ENCODE measurements around the gene FANCC.

Gene FANCC

DNA sequence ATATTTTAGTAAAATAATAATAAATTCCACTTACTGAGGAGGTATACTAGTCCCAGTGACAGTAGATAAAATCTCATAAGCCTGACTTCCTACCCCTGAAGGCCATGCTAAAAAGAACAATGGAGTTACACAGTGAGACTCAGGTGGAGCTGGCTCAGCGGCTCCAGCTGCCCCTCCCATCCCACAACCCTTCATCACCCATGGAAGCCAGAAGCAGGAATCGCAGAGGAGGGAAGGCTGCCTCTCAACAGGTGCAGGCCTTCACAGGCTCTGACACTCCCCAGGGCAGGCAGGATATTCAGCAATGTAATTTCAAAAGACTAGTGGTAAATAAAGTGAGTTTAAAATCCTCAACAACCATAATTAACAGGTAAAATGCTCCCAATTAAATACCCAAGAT lies 67.5 kb downstream of the FANCC start:
- H3K27ac ChIP-seq: no peak overlapping the region
- no peak for DNase-seq (ENCODE audit: low spot score)
- ChIA-PET CTCF (no interaction called here), POLR2A (ENCODE audit: low non-redundant PET) (no interaction called here)
- TF ChIP-seq CTCF (conservative IDR thresholded peaks at IDR 0.05; ENCODE audit: low read depth): no peak

GRCh38 chr9:95246547-95246946 lies 71.0 kb downstream of the FANCC start:
- POLR2A ChIA-PET (ENCODE audit: low non-redundant PET): no interaction called here
- no peak for TF ChIP-seq CTCF (conservative IDR thresholded peaks at IDR 0.05; ENCODE audit: low read depth)
- DNase-seq (ENCODE audit: low spot score): no peak
- CTCF ChIA-PET: interaction anchor here (0.5 to 0.7 kb wide), 3 partner anchors 8 to 578 kb away, joined by 3 to 4 read pairs (median 4); no protein-coding TSS in a partner anchor
- H3K27ac ChIP-seq: no peak overlapping the region

GRCh38 chr9:95242613-95243012 lies 74.9 kb downstream of the FANCC start:
- CTCF ChIA-PET: interaction anchor here (0.6 to 1.0 kb wide), 5 partner anchors 13 to 1036 kb away, joined by 3 to 8 read pairs (median 4); no protein-coding TSS in a partner anchor
- no peak for TF ChIP-seq CTCF (conservative IDR thresholded peaks at IDR 0.05; ENCODE audit: low read depth)
- POLR2A ChIA-PET (ENCODE audit: low non-redundant PET): interaction anchor here (0.6 kb wide), 1 partner anchor 203 kb away, joined by 5 read pairs; no protein-coding TSS in a partner anchor
- no peak for DNase-seq (ENCODE audit: low spot score)
- H3K27ac ChIP-seq: no peak overlapping the region

GRCh38 chr9:95239071-95239470 lies 78.4 kb downstream of the FANCC start:
- H3K27ac ChIP-seq: no peak overlapping the region
- no peak for DNase-seq (ENCODE audit: low spot score)
- ChIA-PET POLR2A (ENCODE audit: low non-redundant PET) (no interaction called here), CTCF (no interaction called here)
- TF ChIP-seq CTCF (conservative IDR thresholded peaks at IDR 0.05; ENCODE audit: low read depth): no peak

DNA sequence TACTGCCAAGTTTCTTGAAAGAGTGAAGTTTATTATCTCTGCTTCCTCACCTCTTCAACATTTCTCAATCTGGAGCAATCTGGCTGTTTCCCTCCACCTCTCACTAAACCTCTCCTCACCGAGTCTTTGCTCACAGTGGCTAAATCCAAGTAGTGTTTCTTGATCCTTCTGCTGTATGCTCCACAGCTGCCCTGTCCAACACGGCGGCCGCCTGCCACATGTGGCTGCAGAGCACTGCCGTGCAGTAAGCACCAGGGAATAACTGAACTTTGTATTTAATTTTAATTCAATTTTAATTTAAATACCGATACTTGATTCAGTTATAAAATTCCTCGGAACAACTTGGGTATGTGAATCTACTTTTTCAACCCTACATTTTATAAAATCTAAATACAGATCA lies 80.2 kb downstream of the FANCC start:
- POLR2A ChIA-PET (ENCODE audit: low non-redundant PET): no interaction called here

GRCh38 chr9:95230046-95230445 lies 87.5 kb downstream of the FANCC start:
- POLR2A ChIA-PET (ENCODE audit: low non-redundant PET): no interaction called here
- TF ChIP-seq CTCF (conservative IDR thresholded peaks at IDR 0.05; ENCODE audit: low read depth): no peak
- H3K27ac ChIP-seq: no peak overlapping the region
- CTCF ChIA-PET: interaction anchor here (1.1 kb wide), 1 partner anchor 62 kb away, joined by 3 read pairs; no protein-coding TSS in a partner anchor
- DNase-seq (ENCODE audit: low spot score): no peak

More for the DNA sequence above, 80.2 kb downstream of the FANCC start:
- no peak for TF ChIP-seq CTCF (conservative IDR thresholded peaks at IDR 0.05; ENCODE audit: low read depth)
- CTCF ChIA-PET: no interaction called here
- H3K27ac ChIP-seq: no peak overlapping the region
- DNase-seq (ENCODE audit: low spot score): no peak

All from RWPE1 (cell line).